ENCODE measurements around the gene TEX26.

The TEX26 gene

DNA sequence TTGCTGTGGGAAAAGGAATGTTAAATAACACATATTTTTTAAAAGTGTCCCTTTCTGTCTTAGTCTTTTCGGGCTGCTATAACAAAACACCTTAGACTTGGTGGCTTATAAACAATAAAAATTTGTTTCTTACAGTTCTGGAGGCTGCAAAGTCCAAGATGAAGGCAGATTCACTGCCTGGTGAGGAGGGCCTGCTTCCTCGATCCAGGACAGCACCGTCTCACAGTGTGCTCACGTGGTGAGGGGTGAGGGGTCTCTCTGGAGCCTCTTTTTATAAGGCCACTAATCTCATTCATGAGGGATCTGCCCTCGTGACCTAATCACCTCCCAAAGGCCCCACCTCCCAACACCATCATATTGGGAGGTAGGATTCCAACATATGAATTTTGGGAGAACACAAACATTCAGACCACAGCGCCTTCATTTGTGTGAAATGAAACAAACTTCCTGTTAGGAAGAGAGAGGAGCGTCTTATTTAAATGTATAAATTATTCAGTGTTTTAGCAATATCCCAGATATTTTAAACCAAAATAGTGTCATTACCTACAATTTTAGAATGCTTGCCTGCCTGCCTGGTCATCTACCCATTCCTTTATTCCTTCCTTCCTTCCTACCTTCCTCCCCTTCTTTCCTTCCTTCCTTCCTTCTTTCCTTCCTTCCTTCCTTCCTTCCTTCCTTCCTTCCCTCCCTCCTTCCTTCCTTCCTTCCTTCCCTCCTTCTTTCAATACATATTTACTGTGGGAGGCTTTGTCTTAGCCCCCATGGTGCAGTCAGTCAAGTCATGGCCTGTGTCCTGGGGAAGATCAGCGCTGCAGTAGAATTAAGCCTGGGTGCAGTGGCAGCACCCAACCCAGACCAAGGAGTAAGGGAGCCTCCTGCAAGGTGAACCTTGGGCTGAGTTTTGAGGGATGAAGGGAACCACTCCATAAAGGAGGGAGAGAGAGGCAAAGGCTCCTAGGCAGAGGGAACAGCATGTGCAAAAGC, 84.2 kb downstream of the TEX26 start:
- DNase-seq: no peak

DNA sequence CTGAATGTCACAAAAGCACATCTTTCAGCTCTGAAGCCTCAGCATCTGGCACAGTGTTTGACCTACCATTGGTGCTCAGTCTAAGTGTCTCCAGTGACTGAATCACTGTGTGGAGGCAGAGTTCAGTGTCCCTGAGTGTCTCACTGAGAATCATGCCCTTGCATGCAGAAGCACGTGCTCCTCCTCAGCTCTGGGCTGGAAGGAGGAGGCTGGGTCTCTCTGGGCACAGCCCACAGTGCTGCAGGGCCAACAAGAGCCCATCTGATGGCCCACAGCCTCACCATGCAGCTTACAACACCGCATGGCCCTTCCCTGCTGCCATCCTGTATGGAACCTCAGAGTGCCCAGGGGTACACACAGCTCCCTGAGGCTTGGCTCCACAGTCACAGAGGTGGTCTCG, 86.1 kb downstream of the TEX26 start:
- DNase-seq: no peak

DNA sequence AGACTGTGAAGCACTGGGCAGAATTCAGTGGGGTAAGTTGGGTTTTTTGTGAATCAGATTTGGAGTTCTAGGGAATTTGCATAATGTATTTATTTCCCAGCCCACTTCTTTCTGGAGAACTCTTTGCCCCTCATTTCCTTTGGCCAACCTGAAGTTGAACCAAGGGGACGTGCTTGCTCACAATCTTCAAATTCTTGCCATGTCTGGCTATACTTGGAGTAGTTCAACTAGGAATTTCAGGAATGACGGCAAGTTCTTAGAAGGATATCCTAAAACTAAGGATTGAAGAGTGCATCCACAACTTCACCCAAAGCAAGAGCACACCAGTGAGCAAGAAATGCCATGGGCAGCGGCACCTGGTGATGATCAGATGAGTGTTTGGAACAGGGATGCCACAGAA, 88.5 kb downstream of the TEX26 start:
- DNase-seq: no peak

DNA sequence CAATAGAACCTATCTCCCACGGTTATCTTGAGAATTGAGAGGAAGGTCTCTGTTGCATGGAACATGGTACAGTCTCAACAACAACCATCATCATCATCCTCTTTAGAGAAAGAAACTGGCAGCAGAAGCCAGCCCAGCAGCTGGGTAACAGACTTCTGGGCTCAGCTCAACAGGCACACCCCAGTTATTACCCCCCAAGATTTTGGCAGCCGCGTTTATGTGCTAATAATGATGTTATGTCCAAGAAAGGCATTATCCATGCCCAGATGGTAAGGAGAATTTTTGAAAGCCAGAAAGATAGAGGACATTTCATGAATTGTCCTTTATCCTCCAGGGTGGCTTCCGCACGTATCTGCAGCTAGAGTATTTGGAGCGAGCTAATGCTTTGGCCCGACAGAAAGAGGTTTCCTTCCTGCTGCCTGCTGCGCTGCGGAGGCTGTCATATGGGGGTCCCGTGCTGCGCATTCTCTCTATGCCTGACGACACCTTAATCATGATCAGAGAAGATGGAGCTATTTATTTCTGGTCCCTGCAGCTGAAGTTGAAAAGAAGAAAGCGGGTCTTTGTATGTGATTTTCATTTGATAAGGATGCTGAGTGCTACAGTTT, 89.9 kb downstream of the TEX26 start:
- no peak for DNase-seq

DNA sequence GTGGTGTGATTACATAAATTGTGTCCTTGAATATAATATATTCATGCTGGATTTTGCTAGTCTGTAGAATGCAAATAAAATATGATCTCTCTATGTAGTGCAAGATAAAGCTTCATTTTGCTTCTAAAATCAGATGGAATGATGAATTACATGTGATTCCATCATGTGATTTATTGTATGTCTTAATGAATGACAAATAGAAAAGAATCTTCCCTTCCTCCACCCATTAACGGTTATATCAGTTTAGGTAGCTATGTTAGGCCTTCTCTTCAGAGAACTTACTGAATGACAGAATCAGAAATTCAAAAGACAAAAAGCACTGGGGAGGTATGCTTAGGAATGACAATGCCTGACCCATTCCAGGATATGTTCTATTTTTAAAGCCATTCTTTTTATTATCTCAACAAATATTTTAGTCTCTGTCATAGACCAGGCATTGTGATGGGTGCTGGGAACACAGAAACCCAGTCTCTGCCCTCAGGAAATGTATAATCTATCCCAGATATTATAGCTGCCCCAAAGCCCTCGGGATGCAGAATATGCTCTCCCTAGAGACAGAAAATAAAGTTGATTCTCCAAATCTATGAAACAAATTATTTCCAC, 90.6 kb downstream of the TEX26 start:
- no peak for DNase-seq

Measured in NCI-H2081 treated with DMSO at 0.1 percent for 48 hours (cell line).